GM23248 (cell line): ENCODE results near the gene NAA11. TPM values are rescaled to one million over a fixed set of nuclear protein-coding genes. Genes with fewer than 3 reads are reported as not detected.

ENCODE experiments used
- DNase-seq: peaks from one replicate; pipeline ENCODE4 v3.0.0-alpha.2; 2015
- H2AFZ ChIP-seq: fragments of 200-600 bp; sonication (generic); 2 replicates; pipeline ENCODE4 v1.6.1; 2016; ENCODE audit warnings: antibody characterized with exemption
- H3F3A ChIP-seq: fragments of 200-600 bp; sonication (generic); 2 replicates; pipeline ENCODE4 v1.6.1; 2016; ENCODE audit warnings: mild to moderate bottlenecking, antibody characterized with exemption, mixed run types; ENCODE audit not compliant: insufficient read depth
- H3K27ac ChIP-seq: fragments of 200-600 bp; sonication (generic); 2 replicates; pipeline ENCODE4 v1.5.1; 2016; ENCODE audit warnings: mild to moderate bottlenecking
- H3K27me3 ChIP-seq: fragments of 200-600 bp; sonication (generic); replicated peaks from 2 replicates; pipeline ENCODE4 v1.6.1; 2016; ENCODE audit warnings: mild to moderate bottlenecking; ENCODE audit not compliant: insufficient read depth
- H3K36me3 ChIP-seq: fragments of 200-600 bp; sonication (generic); 2 replicates; pipeline ENCODE4 v1.6.1; 2016; ENCODE audit warnings: low read depth, mild to moderate bottlenecking
- H3K4me1 ChIP-seq: fragments of 200-600 bp; sonication (generic); 2 replicates; pipeline ENCODE4 v1.6.1; 2016; ENCODE audit warnings: mild to moderate bottlenecking; ENCODE audit not compliant: insufficient read depth
- H3K4me2 ChIP-seq: fragments of 200-600 bp; sonication (generic); one replicate; pipeline ENCODE4 v1.6.1; 2016; ENCODE audit warnings: mild to moderate bottlenecking; ENCODE audit not compliant: unreplicated experiment
- H3K4me3 ChIP-seq: fragments of 200-600 bp; sonication (generic); 2 replicates; pipeline ENCODE4 v1.5.1; 2016; ENCODE audit warnings: mild to moderate bottlenecking
- H3K79me2 ChIP-seq: fragments of 200-600 bp; sonication (generic); 2 replicates; pipeline ENCODE4 v1.6.1; 2016; ENCODE audit warnings: mild to moderate bottlenecking; ENCODE audit not compliant: insufficient read depth
- H3K9ac ChIP-seq: fragments of 200-600 bp; sonication (generic); 2 replicates; pipeline ENCODE4 v1.6.1; 2016; ENCODE audit warnings: mild to moderate bottlenecking
- H3K9me2 ChIP-seq: fragments of 200-600 bp; sonication (generic); 2 replicates; pipeline ENCODE4 v1.6.1; 2016; ENCODE audit warnings: mixed run types, mild to moderate bottlenecking, moderate library complexity; ENCODE audit not compliant: insufficient read depth
- H3K9me3 ChIP-seq: fragments of 200-600 bp; sonication (generic); one replicate; pipeline ENCODE4 v1.6.1; 2017; ENCODE audit warnings: low read depth
- H4K20me1 ChIP-seq: fragments of 200-600 bp; sonication (generic); 2 replicates; pipeline ENCODE4 v1.6.0; 2016; ENCODE audit not compliant: insufficient read depth
- EZH2 ChIP-seq: fragments of 200-600 bp; sonication (generic); IDR thresholded peaks from 2 replicates; pipeline ENCODE4 v1.6.1; 2018; ENCODE audit warnings: antibody characterized with exemption, mild to moderate bottlenecking; ENCODE audit not compliant: insufficient read depth, poor library complexity, severe bottlenecking
- EZH2phosphoT487 ChIP-seq: fragments of 200-600 bp; sonication (generic); IDR thresholded peaks from 2 replicates; pipeline ENCODE4 v1.6.1; 2018; ENCODE audit warnings: antibody characterized with exemption, moderate library complexity, mild to moderate bottlenecking, low read depth; ENCODE audit not compliant: insufficient read depth
- WGBS, 2 experiments: methylation state at CpG; one replicate each; pipeline ENCODE4 v1.1.6; 2015 to 2017; ENCODE audit warnings: low lambda C conversion rate in 2 of 2, low coverage in 1 of 2; ENCODE audit errors: missing lambda C conversion rate in 2 of 2; 5-methylcytosine and 5-hydroxymethylcytosine counted together
- in situ Hi-C: fragments of 300-500 bp; cut with MboI; formaldehyde crosslinking; loops from 2 replicates; pipeline ENCODE4 v1.15.0; 2020
- polyA plus RNA-seq: library from polyadenylated mRNA; unstranded; fragments of >200 nt; fragmentation: Nextera tagmentation; extraction: Ambion mirVana; gene quantifications from 2 replicates; pipeline ENCODE4 v1.2.1, GENCODE V29; 2016
- total RNA-seq: library from RNA; depleted of rRNA; stranded (reverse); fragments of >200 nt; shearing (Covaris generic); gene quantifications from 2 replicates; pipeline ENCODE4 v1.2.3, GENCODE V29; 2014; rRNA removed

The NAA11 gene
- total and polyA plus RNA-seq, 2 experiments from 2014 or later = not detected

DNA sequence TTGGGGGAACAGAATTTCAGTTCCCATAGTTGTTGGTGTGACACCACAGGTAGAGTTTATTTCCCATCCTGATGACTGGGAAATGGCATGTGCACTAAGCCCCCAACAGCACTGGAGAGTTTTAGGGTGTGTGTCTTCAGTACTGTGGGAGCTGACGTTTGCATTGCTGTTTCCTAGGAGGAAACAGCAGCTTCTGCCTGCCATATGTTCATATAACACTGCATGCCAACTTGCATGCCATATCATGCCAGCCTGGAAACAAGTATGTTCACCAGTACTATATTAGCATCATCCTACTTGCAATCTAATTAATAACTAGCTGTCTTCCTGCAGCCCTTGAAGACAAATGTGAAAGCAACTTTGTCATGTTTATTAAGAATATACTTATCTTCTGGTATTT, 58.2 kb downstream of the NAA11 start:
- WGBS, 2 experiments = 11 to 39% methylated on average over 1 of the region's 1 CpG
- no peaks in the 10 kb centered on the region for H3K79me2 ChIP-seq

More for the DNA sequence above, 58.2 kb downstream of the NAA11 start:
- Histone ChIP-seq H3K9me3 (no peaks in the 10 kb centered on the region), H3K9me2 (no peaks in the 10 kb centered on the region), H3K27ac (no peak overlapping the region), H3K27me3 (no peaks in the 10 kb centered on the region), H3K36me3 (no peaks in the 10 kb centered on the region), H4K20me1 (no peaks in the 10 kb centered on the region), H2AFZ (no peak overlapping the region), H3K4me3 (no peak overlapping the region), H3F3A (no peaks in the 10 kb centered on the region), H3K4me2 (no peak overlapping the region), H3K9ac (no peak overlapping the region), H3K4me1 (no peaks in the 10 kb centered on the region)
- TF ChIP-seq EZH2phosphoT487 (no peak), EZH2 (no peak)
- DNase-seq = no peak
- in situ Hi-C loops = no loop called here

Other genes starting within 250 kb of the NAA11 start
- gene GK2, start 82.2 kb upstream of the NAA11 start, total RNA-seq = not detected in 2 replicates
- gene GK2, start 82.2 kb upstream of the NAA11 start, polyA plus RNA-seq = not detected in 2 replicates